Prostate gland (tissue), 2 donors: ENCODE data around the gene NT5M. TPM values are rescaled to one million over a fixed set of nuclear protein-coding genes. Genes with fewer than 3 reads are reported as not detected.

Source experiments
- DNase-seq: peaks from one replicate; pipeline ENCODE4 v3.0.0-alpha.2; 2019; ENCODE audit warnings: low spot score
- H3K27ac ChIP-seq, 2 donors: fragments of 200-600 bp; sonication (generic); 2 replicates each; pipeline ENCODE4 v1.5.1; 2017 to 2019
- H3K27me3 ChIP-seq: fragments of 200-600 bp; sonication (generic); replicated peaks from 2 replicates; pipeline ENCODE4 v1.5.1; 2019; ENCODE audit not compliant: insufficient read depth
- H3K36me3 ChIP-seq, 2 donors: fragments of 200-600 bp; sonication (generic); 1 replicate in 1 of 2; 2 replicates in 1 of 2; pipeline versions ENCODE4 v1.5.1 to v1.8.1; 2017 to 2019
- H3K4me1 ChIP-seq: fragments of 200-600 bp; sonication (generic); replicated peaks from 2 replicates; pipeline ENCODE4 v1.5.1; 2019
- H3K4me3 ChIP-seq, 2 donors: fragments of 200-600 bp; sonication (generic); 2 replicates each; pipeline ENCODE4 v1.5.1; 2017 to 2019
- H3K9me3 ChIP-seq: fragments of 200-600 bp; sonication (generic); 2 replicates; pipeline ENCODE4 v1.5.1; 2017
- CTCF ChIP-seq, 4 experiments: fragments of 200-600 bp in 2 of 4; fragments of 450-650 bp in 2 of 4; sonication (generic) in 2 of 4; IDR thresholded peaks; 1 replicate in 3 of 4; 2 replicates in 1 of 4; pipeline ENCODE4 v1.5.1; 2016 to 2019; ENCODE audit warnings: antibody characterized with exemption in 4 of 4, mild to moderate bottlenecking in 2 of 4, moderate library complexity in 2 of 4
- POLR2A ChIP-seq: fragments of 450-650 bp; IDR thresholded peaks from one replicate; pipeline ENCODE4 v1.6.1; 2016; ENCODE audit warnings: antibody characterized with exemption, mild to moderate bottlenecking
- POLR2AphosphoS5 ChIP-seq: sonication (generic); formaldehyde crosslinking; IDR thresholded peaks from one replicate; pipeline ENCODE4 v1.6.1; 2017; ENCODE audit warnings: antibody characterized with exemption
- WGBS: methylation state at CpG from one replicate; pipeline ENCODE4 v1.1.5; 2018; 5-methylcytosine and 5-hydroxymethylcytosine counted together
- intact Hi-C: fragments of 100-400 bp; cut with DNase I; formaldehyde crosslinking; loops from one replicate; pipeline ENCODE4 v1.14.2; 2022
- total RNA-seq, 2 donors: library from RNA; depleted of rRNA; stranded (reverse); fragments of >200 nt; gene quantifications; one replicate each; pipeline ENCODE4 v1.1.0, GENCODE V29; 2016

Gene NT5M
- total RNA-seq, 2 donors from 2014 or later, result 7.6 to 35.2 TPM

GRCh38 chr17:17326275-17326875, 23.2 kb downstream of the NT5M start:
- Histone ChIP-seq H3K36me3 (no peaks in the 10 kb centered on the region), H3K4me1 (no peaks in the 10 kb centered on the region), H3K9me3 (no peaks in the 10 kb centered on the region), H3K4me3 (no peak overlapping the region), H3K27me3 (no peaks in the 10 kb centered on the region), H3K27ac (no peak overlapping the region)
- intact Hi-C loops, result no loop called here
- no peak for TF ChIP-seq POLR2AphosphoS5
- TF ChIP-seq POLR2A, result no peak
- TF ChIP-seq CTCF (IDR thresholded peaks at IDR 0.05), result no peak
- no peak for DNase-seq
- WGBS, result 92% methylated on average over 13 of the region's 13 CpGs

GRCh38 chr17:17328251-17328650, 25.1 kb downstream of the NT5M start:
- intact Hi-C loops, result no loop called here

GRCh38 chr17:17341452-17341851, 38.3 kb downstream of the NT5M start:
- no peak for DNase-seq
- Histone ChIP-seq H3K9me3 (no peaks in the 10 kb centered on the region), H3K4me1 (no peaks in the 10 kb centered on the region), H3K36me3 (no peaks in the 10 kb centered on the region), H3K4me3 (no peak overlapping the region), H3K27me3 (no peaks in the 10 kb centered on the region), H3K27ac (no peak overlapping the region)
- no peak for TF ChIP-seq CTCF (IDR thresholded peaks at IDR 0.05)
- WGBS, result 90% methylated on average over 7 of the region's 7 CpGs
- intact Hi-C loops, result no loop called here

More at GRCh38 chr17:17328251-17328650, 25.1 kb downstream of the NT5M start:
- Histone ChIP-seq H3K36me3 (no peaks in the 10 kb centered on the region), H3K27ac (no peak overlapping the region), H3K27me3 (no peaks in the 10 kb centered on the region), H3K4me3 (no peak overlapping the region), H3K4me1 (no peaks in the 10 kb centered on the region), H3K9me3 (no peaks in the 10 kb centered on the region)
- TF ChIP-seq CTCF (IDR thresholded peaks at IDR 0.05) (no peak), POLR2A (no peak), POLR2AphosphoS5 (no peak)
- WGBS, result 86% methylated on average over 8 of the region's 8 CpGs
- DNase-seq, result no peak

GRCh38 chr17:17342242-17342945, 39.2 kb downstream of the NT5M start:
- Histone ChIP-seq H3K4me1 (no peaks in the 10 kb centered on the region), H3K27me3 (no peaks in the 10 kb centered on the region), H3K36me3 (no peaks in the 10 kb centered on the region), H3K9me3 (no peaks in the 10 kb centered on the region), H3K4me3 (no peak overlapping the region), H3K27ac (no peak overlapping the region)
- intact Hi-C loops, result no loop called here
- no peak for DNase-seq
- TF ChIP-seq CTCF (IDR thresholded peaks at IDR 0.05) (no peak), POLR2AphosphoS5 (no peak), POLR2A (no peak)
- WGBS, result 79% methylated on average over 17 of the region's 17 CpGs
